ENCODE results near the gene EPHA3.

- TF ChIP-seq CTCF (IDR thresholded peaks at IDR 0.05), result no peak
- TF ChIP-seq POLR2A (IDR thresholded peaks at IDR 0.05), result no peak
These were observed 339.2 kb downstream of the EPHA3 start for GRCh38 chr3:89446593-89446992.
